CD4-positive, CD25-positive, alpha-beta regulatory T cell (primary cell): ENCODE results near the gene PKDCC. TPM values are rescaled to one million over a fixed set of nuclear protein-coding genes. Genes with fewer than 3 reads are reported as not detected.
"Not testable (repeated sequence)": the region's sequence is repeated elsewhere in the genome, so short reads cannot be mapped to it uniquely, and the experiment has no call there.

ENCODE experiments used
- ATAC-seq, 2 donors: fragments of 150-1000 bp; cut with Tn5 transposase; one replicate each; pipeline ENCODE4 v1.10.0; 2021; ENCODE audit warnings: low read depth in 2 of 2, moderate number of reproducible peaks in 2 of 2, moderate library complexity in 1 of 2
- DNase-seq, 3 donors: peaks; one replicate each; pipeline versions ENCODE4 v3.0.0 to v3.0.0-alpha.2; 2012 to 2022; ENCODE audit warnings: mixed read lengths in 1 of 3
- H3K27ac ChIP-seq: one replicate; pipeline ENCODE4 v1.7.0; 2013; ENCODE audit warnings: mild to moderate bottlenecking, low read length; ENCODE audit not compliant: insufficient read depth, poor library complexity, severe bottlenecking
- H3K27me3 ChIP-seq: one replicate; pipeline ENCODE4 v1.7.0; 2013; ENCODE audit warnings: low read length; ENCODE audit not compliant: control insufficient read depth, insufficient read depth
- H3K36me3 ChIP-seq: one replicate; pipeline ENCODE4 v1.7.0; 2013; ENCODE audit warnings: mild to moderate bottlenecking, low read length, moderate library complexity; ENCODE audit not compliant: control insufficient read depth, insufficient read depth
- H3K4me1 ChIP-seq: 2 replicates; pipeline ENCODE4 v1.7.0; 2013; ENCODE audit warnings: mild to moderate bottlenecking, low read length; ENCODE audit not compliant: insufficient read depth, control insufficient read depth, poor library complexity, severe bottlenecking
- H3K4me3 ChIP-seq: one replicate; pipeline ENCODE4 v1.7.0; 2013; ENCODE audit warnings: low read depth, mild to moderate bottlenecking, low read length, moderate library complexity
- H3K9me3 ChIP-seq, 2 experiments: 1 replicate in 1 of 2; 2 replicates in 1 of 2; pipeline ENCODE4 v1.7.0; 2013; ENCODE audit warnings: low read length in 2 of 2, mild to moderate bottlenecking in 1 of 2, moderate library complexity in 1 of 2; ENCODE audit not compliant: control insufficient read depth in 2 of 2
- H3K27ac Mint-ChIP-seq, 3 donors: one replicate each; pipeline ENCODE4 v1.8.0; 2020 to 2022; ENCODE audit warnings: mild to moderate bottlenecking in 3 of 3, mixed read lengths in 3 of 3, moderate library complexity in 2 of 3
- H3K27me3 Mint-ChIP-seq: one replicate; pipeline ENCODE4 v1.8.0; 2022; ENCODE audit warnings: mild to moderate bottlenecking, mixed read lengths
- H3K36me3 Mint-ChIP-seq: one replicate; pipeline ENCODE4 v1.8.0; 2020; ENCODE audit warnings: mixed read lengths
- H3K4me1 Mint-ChIP-seq, 4 donors: one replicate each; pipeline ENCODE4 v1.8.0; 2020 to 2022; ENCODE audit warnings: mixed read lengths in 4 of 4, mild to moderate bottlenecking in 1 of 4
- H3K4me3 Mint-ChIP-seq, 4 donors: one replicate each; pipeline ENCODE4 v1.8.0; 2020 to 2022; ENCODE audit warnings: mild to moderate bottlenecking in 4 of 4, mixed read lengths in 4 of 4, moderate library complexity in 3 of 4
- H3K9me3 Mint-ChIP-seq, 7 donors: one replicate each; pipeline ENCODE4 v1.8.0; 2020 to 2022; ENCODE audit warnings: mixed read lengths in 7 of 7, mild to moderate bottlenecking in 3 of 7, moderate library complexity in 2 of 7
- polyA plus RNA-seq, 4 donors: library from polyadenylated mRNA; unstranded; fragments of 300-500 nt; fragmentation: Illumina TruSeq; gene quantifications; one replicate each; pipeline ENCODE4 v1.2.3, GENCODE V29; 2021
- total RNA-seq: library from RNA; stranded (reverse); gene quantifications from one replicate; pipeline ENCODE4 v1.2.3, GENCODE V29; 2022

Gene PKDCC
- total and polyA plus RNA-seq, 5 donors from 2014 or later: not detected

- H3K27ac Mint-ChIP-seq: no peak overlapping the region
- H3K36me3 ChIP-seq: no peaks in the 10 kb centered on the region
- DNase-seq: no peak
- H3K27me3 ChIP-seq: peaks cover 6% of the 10 kb centered on the region
- no peaks in the 10 kb centered on the region for H3K9me3 ChIP-seq
- no peaks in the 10 kb centered on the region for H3K36me3 Mint-ChIP-seq
- no peak overlapping the region for H3K27ac ChIP-seq
- H3K9me3 Mint-ChIP-seq: peaks cover 0 to 2% (median 0%) of the 10 kb centered on the region in 7 donors
- no peak overlapping the region for H3K4me3 Mint-ChIP-seq
- H3K27me3 Mint-ChIP-seq: peaks cover 21% of the 10 kb centered on the region
- no peak for ATAC-seq
- H3K4me3 ChIP-seq: no peak overlapping the region
- H3K4me1 ChIP-seq: no peaks in the 10 kb centered on the region
- H3K4me1 Mint-ChIP-seq: no peaks in the 10 kb centered on the region
Observed at GRCh38 chr2:42031281-42032223, 16.3 kb upstream of the PKDCC start.

- ATAC-seq (no peak), DNase-seq (no peak)
- Mint-ChIP-seq H3K9me3 (peaks cover 0 to 2% (median 0%) of the 10 kb centered on the region in 7 donors), H3K4me1 (no peaks in the 10 kb centered on the region), H3K27ac (no peak overlapping the region), H3K27me3 (peaks cover 23% of the 10 kb centered on the region), H3K4me3 (no peak overlapping the region), H3K36me3 (no peaks in the 10 kb centered on the region)
- H3K27ac ChIP-seq: no peak overlapping the region
- H3K4me1 ChIP-seq: no peaks in the 10 kb centered on the region
- H3K4me3 ChIP-seq: no peak overlapping the region
- H3K9me3 ChIP-seq: no peaks in the 10 kb centered on the region
- peaks cover 9% of the 10 kb centered on the region for H3K27me3 ChIP-seq
- H3K36me3 ChIP-seq: no peaks in the 10 kb centered on the region
Observed at GRCh38 chr2:42032224-42032620, 15.6 kb upstream of the PKDCC start.

GRCh38 chr2:42032745-42033144, 15.1 kb upstream of the PKDCC start:
- H3K36me3 Mint-ChIP-seq: no peaks in the 10 kb centered on the region
- ATAC-seq (no peak), DNase-seq (no peak)
- peaks cover 9% of the 10 kb centered on the region for H3K27me3 ChIP-seq
- H3K4me1 ChIP-seq: no peaks in the 10 kb centered on the region
- no peaks in the 10 kb centered on the region for H3K36me3 ChIP-seq
- no peak overlapping the region for H3K4me3 Mint-ChIP-seq
- H3K27ac ChIP-seq: no peak overlapping the region
- H3K4me3 ChIP-seq: no peak overlapping the region
- H3K4me1 Mint-ChIP-seq: no peaks in the 10 kb centered on the region
- peaks cover 26% of the 10 kb centered on the region for H3K27me3 Mint-ChIP-seq
- H3K27ac Mint-ChIP-seq: peak overlapping the region in 1 of 3 donors; percentile 10
- no peaks in the 10 kb centered on the region for H3K9me3 ChIP-seq
- H3K9me3 Mint-ChIP-seq: peaks cover 0 to 2% (median 0%) of the 10 kb centered on the region in 7 donors

- H3K36me3 Mint-ChIP-seq, H3K36me3 ChIP-seq, H3K4me1 Mint-ChIP-seq, H3K27me3 ChIP-seq, H3K9me3 ChIP-seq, H3K4me3 ChIP-seq, H3K27ac Mint-ChIP-seq, H3K27ac ChIP-seq, ATAC-seq, H3K4me3 Mint-ChIP-seq, H3K9me3 Mint-ChIP-seq, DNase-seq, H3K4me1 ChIP-seq: not testable (repeated sequence)
- peaks cover 26% of the 10 kb centered on the region for H3K27me3 Mint-ChIP-seq
Observed at GRCh38 chr2:42034096-42034495, 13.7 kb upstream of the PKDCC start.

- H3K4me1 Mint-ChIP-seq: no peaks in the 10 kb centered on the region
- H3K4me3 Mint-ChIP-seq: no peak overlapping the region
- H3K36me3 Mint-ChIP-seq: no peaks in the 10 kb centered on the region
- Histone ChIP-seq H3K4me1 (no peaks in the 10 kb centered on the region), H3K36me3 (no peaks in the 10 kb centered on the region), H3K27me3 (peaks cover 9% of the 10 kb centered on the region), H3K9me3 (no peaks in the 10 kb centered on the region), H3K27ac (no peak overlapping the region), H3K4me3 (no peak overlapping the region)
- DNase-seq (no peak), ATAC-seq (no peak)
- H3K27ac Mint-ChIP-seq: no peak overlapping the region
- H3K9me3 Mint-ChIP-seq: peaks cover 0 to 6% (median 0%) of the 10 kb centered on the region in 7 donors
- peaks cover 34% of the 10 kb centered on the region for H3K27me3 Mint-ChIP-seq
Observed at GRCh38 chr2:42035241-42035640, 12.6 kb upstream of the PKDCC start.

- Histone ChIP-seq H3K27me3 (peaks cover 9% of the 10 kb centered on the region), H3K36me3 (no peaks in the 10 kb centered on the region), H3K4me3 (no peak overlapping the region), H3K9me3 (no peaks in the 10 kb centered on the region), H3K27ac (no peak overlapping the region), H3K4me1 (no peaks in the 10 kb centered on the region)
- H3K36me3 Mint-ChIP-seq: no peaks in the 10 kb centered on the region
- peaks cover 37% of the 10 kb centered on the region for H3K27me3 Mint-ChIP-seq
- H3K9me3 Mint-ChIP-seq: peaks cover 0 to 6% (median 0%) of the 10 kb centered on the region in 7 donors
- no peak overlapping the region for H3K4me3 Mint-ChIP-seq
- DNase-seq (no peak), ATAC-seq (no peak)
- H3K27ac Mint-ChIP-seq: no peak overlapping the region
- no peaks in the 10 kb centered on the region for H3K4me1 Mint-ChIP-seq
Observed at GRCh38 chr2:42036413-42036812, 11.4 kb upstream of the PKDCC start.

GRCh38 chr2:42036940-42037339, 10.9 kb upstream of the PKDCC start:
- Histone ChIP-seq H3K4me3 (no peak overlapping the region), H3K27ac (no peak overlapping the region), H3K36me3 (no peaks in the 10 kb centered on the region), H3K9me3 (no peaks in the 10 kb centered on the region), H3K27me3 (peaks cover 5% of the 10 kb centered on the region), H3K4me1 (no peaks in the 10 kb centered on the region)
- Mint-ChIP-seq H3K4me1 (no peaks in the 10 kb centered on the region), H3K27ac (no peak overlapping the region), H3K9me3 (peaks cover 0 to 8% (median 0%) of the 10 kb centered on the region in 7 donors), H3K36me3 (no peaks in the 10 kb centered on the region), H3K4me3 (no peak overlapping the region), H3K27me3 (peaks cover 40% of the 10 kb centered on the region)
- no peak for DNase-seq
- no peak for ATAC-seq
